Lower lobe of right lung (tissue), 2 donors: ENCODE measurements around the gene C10orf120. TPM values are rescaled to one million over a fixed set of nuclear protein-coding genes. Genes with fewer than 3 reads are reported as not detected.

Experiments used
- ATAC-seq, 2 donors: fragments of 200-7000 bp; cut with Tn5 transposase; one replicate each; pipeline ENCODE4 v1.9.1; 2020 to 2022; ENCODE audit warnings: mild to moderate bottlenecking in 2 of 2, moderate library complexity in 2 of 2
- DNase-seq: peaks from one replicate; pipeline ENCODE4 v3.0.0-alpha.2; 2020
- H3K27ac ChIP-seq: fragments of 200-600 bp; one replicate; pipeline ENCODE4 v1.8.0; 2022
- H3K27me3 ChIP-seq: fragments of 200-600 bp; one replicate; pipeline ENCODE4 v1.8.0; 2022; ENCODE audit warnings: low read depth
- H3K36me3 ChIP-seq: fragments of 200-600 bp; one replicate; pipeline ENCODE4 v1.8.0; 2022; ENCODE audit warnings: mild to moderate bottlenecking
- H3K4me1 ChIP-seq: fragments of 200-600 bp; one replicate; pipeline ENCODE4 v1.8.0; 2022
- H3K4me3 ChIP-seq: fragments of 200-600 bp; one replicate; pipeline ENCODE4 v1.8.0; 2022; ENCODE audit warnings: mild to moderate bottlenecking
- H3K9me3 ChIP-seq: fragments of 200-600 bp; one replicate; pipeline ENCODE4 v1.8.0; 2022
- intact Hi-C: fragments of 100-400 bp; cut with DNase I; formaldehyde crosslinking; loops from one replicate; pipeline ENCODE4 v1.11.0; 2022
- total RNA-seq: library from RNA; stranded (reverse); fragmentation: NEBNext Ultra II Directional; extraction: Animal tissue kit (Norgen Biotek cat#: 25700); gene quantifications from one replicate; pipeline ENCODE4 v1.2.1, GENCODE V29; 2021
- TF ChIP-seq, protein P1 (sequence below): fragments of 200-600 bp; IDR thresholded peaks from one replicate; pipeline ENCODE4 v1.8.0; 2022; ENCODE audit warnings: antibody characterized with exemption, mild to moderate bottlenecking
- donor health status: DM: no; HTN: yes; CAD: no; lungs with severe emphysema.

The C10orf120 gene
- total RNA-seq, 1 donor from 2014 or later = not detected

GRCh38 chr10:122663516-122664130 is 36.0 kb downstream of the C10orf120 start:
- H3K27me3 ChIP-seq = no peaks in the 10 kb centered on the region
- no peaks in the 10 kb centered on the region for H3K36me3 ChIP-seq
- ATAC-seq = no peak
- H3K9me3 ChIP-seq = no peaks in the 10 kb centered on the region
- DNase-seq = no peak
- no peak overlapping the region for H3K4me3 ChIP-seq
- TF ChIP-seq, protein P1, sequence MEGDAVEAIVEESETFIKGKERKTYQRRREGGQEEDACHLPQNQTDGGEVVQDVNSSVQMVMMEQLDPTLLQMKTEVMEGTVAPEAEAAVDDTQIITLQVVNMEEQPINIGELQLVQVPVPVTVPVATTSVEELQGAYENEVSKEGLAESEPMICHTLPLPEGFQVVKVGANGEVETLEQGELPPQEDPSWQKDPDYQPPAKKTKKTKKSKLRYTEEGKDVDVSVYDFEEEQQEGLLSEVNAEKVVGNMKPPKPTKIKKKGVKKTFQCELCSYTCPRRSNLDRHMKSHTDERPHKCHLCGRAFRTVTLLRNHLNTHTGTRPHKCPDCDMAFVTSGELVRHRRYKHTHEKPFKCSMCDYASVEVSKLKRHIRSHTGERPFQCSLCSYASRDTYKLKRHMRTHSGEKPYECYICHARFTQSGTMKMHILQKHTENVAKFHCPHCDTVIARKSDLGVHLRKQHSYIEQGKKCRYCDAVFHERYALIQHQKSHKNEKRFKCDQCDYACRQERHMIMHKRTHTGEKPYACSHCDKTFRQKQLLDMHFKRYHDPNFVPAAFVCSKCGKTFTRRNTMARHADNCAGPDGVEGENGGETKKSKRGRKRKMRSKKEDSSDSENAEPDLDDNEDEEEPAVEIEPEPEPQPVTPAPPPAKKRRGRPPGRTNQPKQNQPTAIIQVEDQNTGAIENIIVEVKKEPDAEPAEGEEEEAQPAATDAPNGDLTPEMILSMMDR = no peak
- intact Hi-C loops = no loop called here
- H3K4me1 ChIP-seq = no peaks in the 10 kb centered on the region
- H3K27ac ChIP-seq = no peak overlapping the region

DNA sequence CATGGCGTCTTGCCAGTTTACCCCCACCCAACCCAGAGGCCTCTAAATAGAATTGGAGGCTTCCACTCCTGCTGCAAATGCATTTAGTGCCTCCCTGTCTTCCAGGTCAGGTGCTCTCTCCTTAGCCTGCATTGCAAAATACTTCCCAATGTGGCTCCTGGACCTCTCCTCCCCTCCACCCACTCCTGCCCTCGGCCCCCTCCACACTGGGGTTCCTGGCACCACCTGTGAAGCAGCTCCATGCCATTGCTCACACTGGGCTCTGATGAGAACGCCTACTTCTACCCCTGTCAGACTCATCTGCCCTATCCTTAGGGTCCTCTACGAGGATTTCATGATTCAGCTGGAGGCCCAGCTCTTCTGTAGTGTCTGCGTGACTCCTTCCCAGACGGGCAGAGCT is 37.4 kb downstream of the C10orf120 start:
- no peaks in the 10 kb centered on the region for H3K36me3 ChIP-seq
- no peaks in the 10 kb centered on the region for H3K27me3 ChIP-seq
- DNase-seq = no peak
- no peaks in the 10 kb centered on the region for H3K9me3 ChIP-seq
- no peak overlapping the region for H3K4me3 ChIP-seq
- TF ChIP-seq, protein P1 = no peak
- intact Hi-C loops = no loop called here
- H3K4me1 ChIP-seq = no peaks in the 10 kb centered on the region
- no peak for ATAC-seq
- no peak overlapping the region for H3K27ac ChIP-seq

DNA sequence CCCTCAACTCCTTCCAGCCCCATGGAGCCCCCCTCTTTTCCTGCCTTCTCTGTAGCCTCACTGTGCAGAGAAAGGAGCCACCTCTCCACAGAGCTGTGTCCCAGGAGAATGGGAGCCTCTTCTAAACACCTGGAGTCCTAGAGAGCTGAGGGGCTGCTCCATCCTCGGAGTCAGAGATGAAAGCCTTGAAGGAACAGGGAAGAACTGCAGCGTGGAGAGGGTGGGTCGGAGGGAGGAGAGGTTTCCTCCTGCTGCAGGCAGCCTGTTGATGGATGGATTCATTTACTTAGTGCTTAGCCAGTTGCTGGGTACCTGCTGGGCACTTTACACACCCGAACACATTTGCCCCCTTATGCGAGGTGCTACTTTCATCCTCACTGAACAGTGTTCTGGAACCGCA is 39.0 kb downstream of the C10orf120 start:
- H3K36me3 ChIP-seq = no peaks in the 10 kb centered on the region
- H3K4me3 ChIP-seq = no peak overlapping the region
- ATAC-seq = no peak
- DNase-seq = no peak
- H3K27me3 ChIP-seq = no peaks in the 10 kb centered on the region
- no peak overlapping the region for H3K27ac ChIP-seq
- TF ChIP-seq, protein P1 = no peak
- intact Hi-C loops = no loop called here
- H3K9me3 ChIP-seq = no peaks in the 10 kb centered on the region
- peaks cover under 1% of the 10 kb centered on the region for H3K4me1 ChIP-seq

DNA sequence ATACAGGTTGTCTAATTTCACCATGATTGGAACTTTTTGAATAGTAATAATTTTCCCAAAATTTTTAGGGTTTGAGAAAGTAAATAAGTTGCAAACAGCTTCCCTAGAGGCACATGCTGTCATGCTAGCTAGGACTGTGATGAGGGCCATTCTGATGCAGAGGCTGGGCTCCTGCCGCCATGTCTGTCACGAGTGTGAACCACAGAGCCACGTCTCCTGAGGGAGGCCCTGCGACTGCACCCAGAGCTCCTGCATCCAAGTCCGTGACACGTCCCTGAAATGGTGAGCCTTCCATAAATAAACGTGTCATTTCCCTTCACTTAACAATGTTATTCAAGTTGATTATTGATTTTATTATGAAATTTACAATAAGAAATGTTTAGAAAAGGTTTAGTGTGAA is 40.0 kb downstream of the C10orf120 start:
- intact Hi-C loops = no loop called here
- DNase-seq (no peak), ATAC-seq (no peak)
- Histone ChIP-seq H3K27ac (no peak overlapping the region), H3K4me1 (peaks cover 4% of the 10 kb centered on the region), H3K9me3 (no peaks in the 10 kb centered on the region), H3K4me3 (no peak overlapping the region), H3K27me3 (no peaks in the 10 kb centered on the region), H3K36me3 (no peaks in the 10 kb centered on the region)
- TF ChIP-seq, protein P1 = no peak

DNA sequence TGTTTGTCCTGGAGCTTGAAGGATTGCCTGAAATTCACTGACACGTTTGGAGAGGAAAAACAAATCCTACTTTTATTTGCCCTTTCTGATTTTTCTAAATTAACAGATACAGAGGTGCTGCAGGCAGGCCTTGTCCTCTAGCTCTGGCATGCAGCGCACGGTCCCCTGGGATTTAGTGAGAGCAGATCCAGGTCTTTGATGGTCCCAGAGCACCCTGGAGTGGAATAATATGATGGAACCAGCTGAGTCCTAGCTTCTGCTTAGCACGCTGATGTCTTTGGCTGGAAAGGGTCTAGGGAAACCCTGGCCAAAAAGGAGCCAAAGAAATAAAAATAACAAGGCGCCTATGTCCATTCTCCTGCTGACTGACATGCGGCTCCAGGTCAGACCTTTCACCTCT is 40.5 kb downstream of the C10orf120 start:
- Histone ChIP-seq H3K4me3 (no peak overlapping the region), H3K27me3 (no peaks in the 10 kb centered on the region), H3K27ac (no peak overlapping the region), H3K9me3 (no peaks in the 10 kb centered on the region), H3K36me3 (no peaks in the 10 kb centered on the region), H3K4me1 (peaks cover 4% of the 10 kb centered on the region)
- TF ChIP-seq, protein P1 = no peak
- intact Hi-C loops = no loop called here
- DNase-seq (no peak), ATAC-seq (no peak)
